Liver (tissue), 9 donors: Measurements from ENCODE around the gene DZIP1. TPM values are rescaled to one million over a fixed set of nuclear protein-coding genes. Genes with fewer than 3 reads are reported as not detected.

ENCODE experiments used
- DNase-seq: peaks from one replicate; pipeline ENCODE4 v3.0.0-alpha.2; 2017; ENCODE audit warnings: low spot score
- H3K27ac ChIP-seq, 2 donors: one replicate each; pipeline ENCODE4 v1.7.0; 2013; ENCODE audit warnings: inconsistent platforms in 2 of 2, low read length in 2 of 2, control low read depth in 1 of 2, low read depth in 1 of 2, mild to moderate bottlenecking in 1 of 2
- H3K27me3 ChIP-seq, 4 donors: one replicate each; pipeline versions ENCODE4 v1.6.1 to v1.7.0; 2013; ENCODE audit warnings: low read length in 3 of 4, inconsistent platforms in 1 of 4, mild to moderate bottlenecking in 1 of 4, moderate library complexity in 1 of 4; ENCODE audit not compliant: control insufficient read depth in 4 of 4, insufficient read depth in 4 of 4
- H3K36me3 ChIP-seq, 4 donors: one replicate each; pipeline versions ENCODE4 v1.6.1 to v1.7.0; 2013; ENCODE audit warnings: low read length in 3 of 4, mild to moderate bottlenecking in 3 of 4, low read depth in 1 of 4, moderate library complexity in 1 of 4; ENCODE audit not compliant: control insufficient read depth in 4 of 4, insufficient read depth in 3 of 4
- H3K4me1 ChIP-seq, 4 donors: one replicate each; pipeline versions ENCODE4 v1.6.1 to v1.7.0; 2013; ENCODE audit warnings: low read length in 3 of 4, mild to moderate bottlenecking in 3 of 4, moderate library complexity in 1 of 4; ENCODE audit not compliant: control insufficient read depth in 4 of 4, insufficient read depth in 4 of 4
- H3K4me3 ChIP-seq, 3 donors: one replicate each; pipeline versions ENCODE4 v1.6.1 to v1.7.0; 2013; ENCODE audit warnings: low read length in 3 of 3, control low read depth in 1 of 3, low read depth in 1 of 3, mild to moderate bottlenecking in 1 of 3
- H3K9ac ChIP-seq, 2 donors: one replicate each; pipeline ENCODE4 v1.7.0; 2013; ENCODE audit warnings: low read length in 2 of 2, mild to moderate bottlenecking in 2 of 2, moderate library complexity in 2 of 2, control low read depth in 1 of 2, low read depth in 1 of 2
- H3K9me3 ChIP-seq, 4 donors: one replicate each; pipeline versions ENCODE4 v1.6.1 to v1.7.0; 2013; ENCODE audit warnings: low read length in 3 of 4; ENCODE audit not compliant: control insufficient read depth in 4 of 4
- ATF3 ChIP-seq: IDR thresholded peaks from 2 replicates; pipeline ENCODE4 v1.6.1; 2016; ENCODE audit warnings: antibody characterized with exemption
- CTCF ChIP-seq: fragments of 150-350 bp; IDR thresholded peaks from 2 replicates; pipeline ENCODE4 v1.5.1; 2017; ENCODE audit warnings: improper control_type of control experiment, low read depth, low read length; ENCODE audit not compliant: missing input control
- EGR1 ChIP-seq, 2 donors: IDR thresholded peaks; 2 replicates each; pipeline ENCODE4 v1.6.1; 2016 to 2018; ENCODE audit warnings: antibody characterized with exemption in 2 of 2, low read depth in 2 of 2
- FOXA2 ChIP-seq: IDR thresholded peaks from 2 replicates; pipeline ENCODE4 v1.6.1; 2016; ENCODE audit warnings: antibody characterized with exemption
- GABPA ChIP-seq, 2 donors: IDR thresholded peaks in 1 of 2; conservative IDR thresholded peaks in 1 of 2; 2 replicates each; pipeline ENCODE4 v1.6.1; 2016; ENCODE audit warnings: antibody characterized with exemption in 2 of 2, mild to moderate bottlenecking in 1 of 2, moderate library complexity in 1 of 2
- HNF4A ChIP-seq, 2 donors: conservative IDR thresholded peaks; 2 replicates each; pipeline ENCODE4 v1.6.1; 2016; ENCODE audit warnings: antibody characterized with exemption in 2 of 2, mild to moderate bottlenecking in 2 of 2
- JUND ChIP-seq, 2 donors: IDR thresholded peaks; 2 replicates each; pipeline ENCODE4 v1.6.1; 2016; ENCODE audit warnings: antibody characterized with exemption in 2 of 2
- MAX ChIP-seq: IDR thresholded peaks from 2 replicates; pipeline ENCODE4 v1.6.1; 2016; ENCODE audit warnings: antibody characterized with exemption
- RAD21 ChIP-seq, 2 donors: IDR thresholded peaks; 2 replicates each; pipeline ENCODE4 v1.6.1; 2016; ENCODE audit warnings: antibody characterized with exemption in 2 of 2, mild to moderate bottlenecking in 2 of 2
- RXRA ChIP-seq, 2 donors: IDR thresholded peaks; 2 replicates each; pipeline ENCODE4 v1.6.1; 2017 to 2018; ENCODE audit warnings: antibody characterized with exemption in 2 of 2, mild to moderate bottlenecking in 1 of 2
- SP1 ChIP-seq: IDR thresholded peaks from 2 replicates; pipeline ENCODE4 v1.6.1; 2018; ENCODE audit warnings: antibody characterized with exemption, mild to moderate bottlenecking
- TAF1 ChIP-seq: conservative IDR thresholded peaks from 2 replicates; pipeline ENCODE4 v1.6.1; 2016; ENCODE audit warnings: antibody characterized with exemption, mild to moderate bottlenecking
- YY1 ChIP-seq: IDR thresholded peaks from 2 replicates; pipeline ENCODE4 v1.6.1; 2016; ENCODE audit warnings: antibody characterized with exemption, mild to moderate bottlenecking
- WGBS: extraction: QIAGEN DNeasy Blood & Tissue Kit; methylation state at CpG from one replicate; pipeline ENCODE4 v1.1.7; 2013; 5-methylcytosine and 5-hydroxymethylcytosine counted together
- polyA plus RNA-seq, 2 donors: library from polyadenylated mRNA; stranded (reverse) in 1 of 2; unstranded in 1 of 2; fragments of 200-250 nt in 1 of 2; fragments of >200 nt in 1 of 2; fragmentation: Nextera tagmentation in 1 of 2; extraction: Ambion mirVana in 1 of 2; gene quantifications; one replicate each; pipeline versions ENCODE4 v1.2.1 to v1.2.3, GENCODE V29; 2013 to 2015
- total RNA-seq, 2 donors: library from RNA; depleted of rRNA; stranded (reverse); fragments of >200 nt; gene quantifications; one replicate each; pipeline ENCODE4 v1.2.3, GENCODE V29; 2014
- TF ChIP-seq, protein P1 (sequence below): IDR thresholded peaks from 2 replicates; pipeline ENCODE4 v1.6.1; 2016; ENCODE audit warnings: antibody characterized with exemption, mild to moderate bottlenecking
- donor health status: healthy.
- donor health status: healthy.
- donor health status: healthy.
- donor health status: healthy.
- donor health status: healthy.

DZIP1 gene
- total and polyA plus RNA-seq, 4 donors, result 0.46 to 2.0 (median 1.3) TPM

GRCh38 chr13:95684418-95684817, 39.9 kb upstream of the DZIP1 start:
- H3K36me3 ChIP-seq, result no peaks in the 10 kb centered on the region
- peaks cover 0 to 8% (median 3%) of the 10 kb centered on the region in 4 donors for H3K4me1 ChIP-seq
- DNase-seq, result no peak

DNA sequence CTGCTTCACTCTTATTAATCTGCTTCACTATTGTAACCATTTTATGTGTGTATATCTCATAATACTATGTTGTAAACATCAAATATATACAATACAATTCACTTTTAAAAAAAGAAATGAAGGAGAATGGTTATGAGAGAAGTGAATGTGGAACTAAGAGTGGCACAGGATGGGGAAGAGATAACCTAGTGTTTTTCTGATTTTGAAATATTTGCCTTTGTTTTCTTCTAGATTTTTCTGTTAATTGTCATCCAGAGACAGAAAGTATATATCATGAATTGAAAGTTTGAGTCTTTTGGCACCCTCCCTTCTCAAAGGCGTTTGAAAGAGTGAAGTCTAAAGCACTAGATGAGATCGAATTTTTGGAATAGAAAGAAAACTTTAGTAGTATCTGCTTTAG, 35.2 kb upstream of the DZIP1 start:
- Histone ChIP-seq H3K27ac (no peak overlapping the region), H3K4me3 (no peak overlapping the region), H3K9me3 (no peaks in the 10 kb centered on the region), H3K27me3 (no peaks in the 10 kb centered on the region), H3K9ac (no peak overlapping the region), H3K36me3 (no peaks in the 10 kb centered on the region), H3K4me1 (peaks cover 3 to 27% (median 9%) of the 10 kb centered on the region in 4 donors)
- WGBS, result 47% methylated on average over 2 of the region's 2 CpGs
- TF ChIP-seq RAD21 (IDR thresholded peaks at IDR 0.05) (no peak), CTCF (no peak), EGR1 (IDR thresholded peaks at IDR 0.05; ENCODE audit: low read depth in 2 of 2) (no peak), JUND (IDR thresholded peaks at IDR 0.05) (no peak), HNF4A (conservative IDR thresholded peaks at IDR 0.05) (no peak), MAX (no peak), YY1 (no peak), TAF1 (no peak), GABPA (IDR thresholded peaks at IDR 0.05 in 1 of 2, conservative IDR thresholded peaks at IDR 0.05 in 1 of 2) (no peak)
- DNase-seq, result no peak

More at GRCh38 chr13:95684418-95684817, 39.9 kb upstream of the DZIP1 start:
- Histone ChIP-seq H3K9ac (no peak overlapping the region), H3K27me3 (no peaks in the 10 kb centered on the region), H3K9me3 (no peaks in the 10 kb centered on the region), H3K4me3 (no peak overlapping the region), H3K27ac (no peak overlapping the region)
- TF ChIP-seq SP1 (no peak), JUND (IDR thresholded peaks at IDR 0.05) (no peak), RAD21 (IDR thresholded peaks at IDR 0.05) (no peak), ATF3 (no peak), FOXA2 (no peak), GABPA (IDR thresholded peaks at IDR 0.05 in 1 of 2, conservative IDR thresholded peaks at IDR 0.05 in 1 of 2) (no peak), TAF1 (no peak), RXRA (IDR thresholded peaks at IDR 0.05) (no peak), EGR1 (IDR thresholded peaks at IDR 0.05; ENCODE audit: low read depth in 2 of 2) (no peak), MAX (no peak)
- TF ChIP-seq, protein P1, sequence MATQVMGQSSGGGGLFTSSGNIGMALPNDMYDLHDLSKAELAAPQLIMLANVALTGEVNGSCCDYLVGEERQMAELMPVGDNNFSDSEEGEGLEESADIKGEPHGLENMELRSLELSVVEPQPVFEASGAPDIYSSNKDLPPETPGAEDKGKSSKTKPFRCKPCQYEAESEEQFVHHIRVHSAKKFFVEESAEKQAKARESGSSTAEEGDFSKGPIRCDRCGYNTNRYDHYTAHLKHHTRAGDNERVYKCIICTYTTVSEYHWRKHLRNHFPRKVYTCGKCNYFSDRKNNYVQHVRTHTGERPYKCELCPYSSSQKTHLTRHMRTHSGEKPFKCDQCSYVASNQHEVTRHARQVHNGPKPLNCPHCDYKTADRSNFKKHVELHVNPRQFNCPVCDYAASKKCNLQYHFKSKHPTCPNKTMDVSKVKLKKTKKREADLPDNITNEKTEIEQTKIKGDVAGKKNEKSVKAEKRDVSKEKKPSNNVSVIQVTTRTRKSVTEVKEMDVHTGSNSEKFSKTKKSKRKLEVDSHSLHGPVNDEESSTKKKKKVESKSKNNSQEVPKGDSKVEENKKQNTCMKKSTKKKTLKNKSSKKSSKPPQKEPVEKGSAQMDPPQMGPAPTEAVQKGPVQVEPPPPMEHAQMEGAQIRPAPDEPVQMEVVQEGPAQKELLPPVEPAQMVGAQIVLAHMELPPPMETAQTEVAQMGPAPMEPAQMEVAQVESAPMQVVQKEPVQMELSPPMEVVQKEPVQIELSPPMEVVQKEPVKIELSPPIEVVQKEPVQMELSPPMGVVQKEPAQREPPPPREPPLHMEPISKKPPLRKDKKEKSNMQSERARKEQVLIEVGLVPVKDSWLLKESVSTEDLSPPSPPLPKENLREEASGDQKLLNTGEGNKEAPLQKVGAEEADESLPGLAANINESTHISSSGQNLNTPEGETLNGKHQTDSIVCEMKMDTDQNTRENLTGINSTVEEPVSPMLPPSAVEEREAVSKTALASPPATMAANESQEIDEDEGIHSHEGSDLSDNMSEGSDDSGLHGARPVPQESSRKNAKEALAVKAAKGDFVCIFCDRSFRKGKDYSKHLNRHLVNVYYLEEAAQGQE, result no peak
- 81% methylated on average over 2 of the region's 2 CpGs for WGBS
